Activated naive CD8-positive, alpha-beta T cell (primary cell): ENCODE data around the gene C19orf47.

Experiments
- H3K27ac Mint-ChIP-seq: one replicate; pipeline ENCODE4 v1.8.0; 2021; ENCODE audit warnings: mixed read lengths
- H3K27me3 Mint-ChIP-seq: one replicate; pipeline ENCODE4 v1.8.0; 2021; ENCODE audit warnings: mixed read lengths
- H3K36me3 Mint-ChIP-seq: one replicate; pipeline ENCODE4 v1.8.0; 2021; ENCODE audit warnings: mixed read lengths
- H3K4me1 Mint-ChIP-seq: one replicate; pipeline ENCODE4 v1.8.0; 2021; ENCODE audit warnings: low read depth, mixed read lengths
- H3K4me3 Mint-ChIP-seq: one replicate; pipeline ENCODE4 v1.8.0; 2021; ENCODE audit warnings: mild to moderate bottlenecking, mixed read lengths
- H3K9me3 Mint-ChIP-seq: one replicate; pipeline ENCODE4 v1.8.0; 2021; ENCODE audit warnings: low read depth, mixed read lengths

C19orf47 gene

GRCh38 chr19:40321566-40322270, 26.5 kb downstream of the C19orf47 start:
- H3K27me3 Mint-ChIP-seq = no peaks in the 10 kb centered on the region
- H3K36me3 Mint-ChIP-seq = peaks cover 3% of the 10 kb centered on the region
- H3K27ac Mint-ChIP-seq = no peak overlapping the region
- no peaks in the 10 kb centered on the region for H3K9me3 Mint-ChIP-seq
- H3K4me1 Mint-ChIP-seq = no peaks in the 10 kb centered on the region
- H3K4me3 Mint-ChIP-seq = no peak overlapping the region

DNA sequence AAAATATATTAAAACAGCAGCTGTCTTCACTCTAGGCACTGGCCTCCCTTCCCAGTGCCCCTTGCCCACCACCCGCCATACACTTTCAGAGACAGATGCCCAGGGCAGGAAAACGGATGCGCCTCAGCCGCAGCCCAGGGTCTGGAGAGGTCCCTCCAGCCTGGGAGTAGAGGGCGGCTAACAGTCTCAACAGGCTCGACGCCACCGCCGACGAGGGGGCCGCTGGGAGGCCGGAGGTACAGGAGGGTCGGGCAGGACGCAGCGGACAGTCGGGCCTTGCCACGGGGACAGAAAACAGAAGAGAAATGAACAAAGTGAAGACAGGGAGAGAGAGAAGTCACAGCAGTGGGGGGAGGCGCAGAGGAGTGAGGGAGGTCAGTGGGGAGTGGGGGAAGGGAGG, 27.1 kb downstream of the C19orf47 start:
- no peak overlapping the region for H3K27ac Mint-ChIP-seq

DNA sequence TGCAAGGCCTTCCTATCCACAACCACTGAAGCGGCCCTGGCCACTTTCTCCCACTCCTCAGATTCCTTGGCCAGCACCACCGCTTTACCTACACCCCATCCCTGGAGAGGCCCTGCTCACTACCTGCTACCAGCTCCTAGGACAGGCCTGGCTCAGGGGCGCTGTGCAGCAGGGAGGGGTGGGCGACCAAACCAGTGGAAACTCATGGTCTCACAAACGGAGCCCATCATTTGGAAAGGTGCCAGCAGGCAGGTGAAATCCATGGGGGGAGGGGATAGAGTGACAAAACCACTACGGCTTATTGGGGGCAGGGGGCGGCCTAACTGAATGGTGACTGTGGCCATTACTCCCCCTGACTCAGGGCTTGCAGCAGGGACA, 27.6 kb downstream of the C19orf47 start:
- Mint-ChIP-seq H3K36me3 (peaks cover 3% of the 10 kb centered on the region), H3K27ac (no peak overlapping the region), H3K27me3 (no peaks in the 10 kb centered on the region)

More for the DNA sequence above, 27.1 kb downstream of the C19orf47 start:
- Mint-ChIP-seq H3K27me3 (no peaks in the 10 kb centered on the region), H3K36me3 (peaks cover 3% of the 10 kb centered on the region), H3K4me3 (no peak overlapping the region), H3K4me1 (no peaks in the 10 kb centered on the region), H3K9me3 (no peaks in the 10 kb centered on the region)

DNA sequence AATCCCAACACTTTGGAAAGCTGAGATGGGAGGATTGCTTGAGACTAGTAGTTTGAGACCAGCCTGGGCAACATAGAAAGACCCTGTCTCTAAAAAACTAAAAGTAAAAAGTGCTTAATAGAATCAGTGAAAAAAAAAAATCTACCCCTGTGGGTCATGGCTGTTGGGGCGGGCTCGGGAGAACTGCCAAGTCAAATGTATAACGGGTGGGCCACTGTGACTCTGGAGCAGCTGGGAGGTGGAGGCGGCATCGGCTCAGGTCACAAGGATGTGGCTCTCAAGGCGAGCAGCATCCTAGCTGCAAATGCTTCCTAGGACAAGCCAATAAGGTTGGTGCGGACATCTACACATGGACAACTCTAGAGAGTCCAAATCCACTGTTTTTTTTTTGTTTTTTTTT, 30.9 kb downstream of the C19orf47 start:
- Mint-ChIP-seq H3K4me1 (no peaks in the 10 kb centered on the region), H3K27ac (no peak overlapping the region), H3K36me3 (no peaks in the 10 kb centered on the region), H3K27me3 (no peaks in the 10 kb centered on the region), H3K4me3 (no peak overlapping the region), H3K9me3 (no peaks in the 10 kb centered on the region)

More for the DNA sequence above, 27.6 kb downstream of the C19orf47 start:
- H3K4me3 Mint-ChIP-seq = no peak overlapping the region
- no peaks in the 10 kb centered on the region for H3K9me3 Mint-ChIP-seq
- no peaks in the 10 kb centered on the region for H3K4me1 Mint-ChIP-seq

DNA sequence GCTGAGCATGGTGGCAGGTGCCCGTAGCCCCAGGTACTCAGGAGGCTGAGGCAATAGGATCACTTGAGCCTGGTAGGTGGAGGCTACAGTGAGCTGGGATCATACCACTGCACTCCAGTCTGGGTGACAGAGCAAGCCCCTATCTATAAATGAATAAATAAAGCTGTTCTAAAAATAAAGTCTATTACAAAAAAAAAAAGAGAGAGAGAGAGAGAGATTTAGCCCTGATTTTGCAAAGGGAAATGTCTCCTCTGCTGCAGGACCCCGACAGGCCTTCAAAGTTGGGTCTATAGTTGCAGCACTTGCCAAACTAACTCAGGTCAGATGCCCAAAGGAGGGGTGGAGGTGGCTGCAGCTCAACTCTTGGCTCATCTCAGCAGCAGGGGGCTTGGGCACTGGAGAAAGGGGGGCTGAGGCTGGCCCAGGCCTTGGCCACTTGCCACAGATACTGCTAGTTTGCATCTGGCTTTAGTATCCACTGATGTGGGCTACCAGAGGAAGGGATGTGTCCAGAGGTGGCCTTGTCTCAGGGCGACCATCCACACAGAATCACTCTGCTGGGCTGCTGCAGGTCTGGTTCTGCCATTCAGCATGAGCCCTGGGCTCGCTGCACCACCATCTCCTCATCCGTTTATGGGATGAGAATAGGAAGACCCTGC, 32.3 kb downstream of the C19orf47 start:
- Mint-ChIP-seq H3K36me3 (no peaks in the 10 kb centered on the region), H3K27me3 (no peaks in the 10 kb centered on the region), H3K4me3 (no peak overlapping the region), H3K4me1 (no peaks in the 10 kb centered on the region), H3K27ac (no peak overlapping the region), H3K9me3 (no peaks in the 10 kb centered on the region)

GRCh38 chr19:40314656-40315055, 33.5 kb downstream of the C19orf47 start:
- Mint-ChIP-seq H3K27me3 (no peaks in the 10 kb centered on the region), H3K36me3 (no peaks in the 10 kb centered on the region), H3K27ac (no peak overlapping the region), H3K4me3 (no peak overlapping the region), H3K4me1 (no peaks in the 10 kb centered on the region), H3K9me3 (no peaks in the 10 kb centered on the region)

- no peaks in the 10 kb centered on the region for H3K27me3 Mint-ChIP-seq
- no peak overlapping the region for H3K27ac Mint-ChIP-seq
- H3K36me3 Mint-ChIP-seq = no peaks in the 10 kb centered on the region
- H3K9me3 Mint-ChIP-seq = no peaks in the 10 kb centered on the region
- H3K4me3 Mint-ChIP-seq = no peak overlapping the region
- no peaks in the 10 kb centered on the region for H3K4me1 Mint-ChIP-seq
Measured at GRCh38 chr19:40313229-40313983, 34.8 kb downstream of the C19orf47 start.

DNA sequence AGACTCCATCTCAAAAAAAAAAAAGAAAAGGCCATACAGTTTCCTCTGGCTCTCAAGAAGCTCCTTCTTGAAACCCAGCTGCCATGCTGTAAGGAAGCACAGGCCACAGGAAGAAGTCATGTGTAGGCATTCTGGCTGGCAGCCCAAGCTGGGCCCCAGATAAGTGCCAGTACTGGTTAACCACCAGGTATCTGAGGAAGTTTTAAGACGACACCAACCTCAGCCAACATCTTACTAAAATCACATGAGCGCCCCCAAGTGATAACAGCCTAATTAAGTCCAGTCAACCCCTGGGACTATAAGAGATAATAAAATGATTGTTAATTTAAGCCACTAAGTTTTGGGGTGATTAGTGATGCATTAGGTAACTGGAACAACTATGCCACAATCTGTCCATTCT, 35.7 kb downstream of the C19orf47 start:
- Mint-ChIP-seq H3K4me3 (no peak overlapping the region), H3K4me1 (no peaks in the 10 kb centered on the region), H3K9me3 (no peaks in the 10 kb centered on the region), H3K36me3 (no peaks in the 10 kb centered on the region), H3K27me3 (no peaks in the 10 kb centered on the region), H3K27ac (no peak overlapping the region)

DNA sequence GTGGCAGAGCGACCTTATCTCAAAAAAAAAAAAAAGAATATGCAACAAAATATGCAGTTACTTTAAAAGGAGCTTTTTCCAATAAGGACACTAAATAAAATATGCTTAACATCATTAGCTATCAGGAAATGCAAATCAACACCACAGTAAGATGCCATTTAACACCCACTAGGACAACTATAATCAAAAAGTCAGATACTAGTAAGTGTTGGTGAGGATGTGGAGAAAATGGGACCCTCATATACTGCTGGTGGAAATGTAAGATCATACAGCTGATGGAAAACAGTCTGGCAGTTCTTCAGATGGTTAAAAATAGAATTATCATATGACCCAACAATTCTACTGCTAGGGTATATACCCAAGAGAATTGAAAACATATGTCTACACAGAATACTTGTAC, 38.5 kb downstream of the C19orf47 start:
- no peaks in the 10 kb centered on the region for H3K27me3 Mint-ChIP-seq

DNA sequence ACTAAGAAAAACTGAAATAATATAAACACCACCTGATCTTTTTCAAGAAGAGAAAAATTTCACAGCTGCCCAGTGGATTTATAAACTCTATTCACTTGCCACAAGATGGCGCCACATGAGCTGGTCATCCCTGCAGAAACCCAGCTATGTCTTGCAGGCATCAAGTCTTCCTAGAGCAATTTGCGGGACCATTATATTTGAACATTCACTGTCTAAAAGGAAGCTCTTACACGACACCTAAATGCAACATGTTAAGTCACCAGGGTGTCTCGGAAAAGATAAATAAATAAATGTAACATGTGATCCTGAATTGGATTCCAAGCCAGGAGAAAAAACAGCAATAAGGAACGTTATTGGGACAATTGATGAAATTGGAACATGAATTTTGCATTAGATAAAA, 42.8 kb downstream of the C19orf47 start:
- Mint-ChIP-seq H3K9me3 (no peaks in the 10 kb centered on the region), H3K27me3 (no peaks in the 10 kb centered on the region), H3K27ac (no peak overlapping the region), H3K4me1 (peaks cover 2% of the 10 kb centered on the region), H3K4me3 (no peak overlapping the region), H3K36me3 (no peaks in the 10 kb centered on the region)

More for the DNA sequence above, 38.5 kb downstream of the C19orf47 start:
- Mint-ChIP-seq H3K4me3 (no peak overlapping the region), H3K9me3 (no peaks in the 10 kb centered on the region), H3K4me1 (peaks cover 2% of the 10 kb centered on the region), H3K27ac (no peak overlapping the region), H3K36me3 (no peaks in the 10 kb centered on the region)

- H3K27ac Mint-ChIP-seq = no peak overlapping the region
- no peaks in the 10 kb centered on the region for H3K36me3 Mint-ChIP-seq
- no peaks in the 10 kb centered on the region for H3K9me3 Mint-ChIP-seq
- no peak overlapping the region for H3K4me3 Mint-ChIP-seq
- no peaks in the 10 kb centered on the region for H3K27me3 Mint-ChIP-seq
- peaks cover 2% of the 10 kb centered on the region for H3K4me1 Mint-ChIP-seq
Measured at GRCh38 chr19:40304306-40304705, 43.9 kb downstream of the C19orf47 start.

GRCh38 chr19:40303765-40304164, 44.4 kb downstream of the C19orf47 start:
- no peak overlapping the region for H3K4me3 Mint-ChIP-seq

DNA sequence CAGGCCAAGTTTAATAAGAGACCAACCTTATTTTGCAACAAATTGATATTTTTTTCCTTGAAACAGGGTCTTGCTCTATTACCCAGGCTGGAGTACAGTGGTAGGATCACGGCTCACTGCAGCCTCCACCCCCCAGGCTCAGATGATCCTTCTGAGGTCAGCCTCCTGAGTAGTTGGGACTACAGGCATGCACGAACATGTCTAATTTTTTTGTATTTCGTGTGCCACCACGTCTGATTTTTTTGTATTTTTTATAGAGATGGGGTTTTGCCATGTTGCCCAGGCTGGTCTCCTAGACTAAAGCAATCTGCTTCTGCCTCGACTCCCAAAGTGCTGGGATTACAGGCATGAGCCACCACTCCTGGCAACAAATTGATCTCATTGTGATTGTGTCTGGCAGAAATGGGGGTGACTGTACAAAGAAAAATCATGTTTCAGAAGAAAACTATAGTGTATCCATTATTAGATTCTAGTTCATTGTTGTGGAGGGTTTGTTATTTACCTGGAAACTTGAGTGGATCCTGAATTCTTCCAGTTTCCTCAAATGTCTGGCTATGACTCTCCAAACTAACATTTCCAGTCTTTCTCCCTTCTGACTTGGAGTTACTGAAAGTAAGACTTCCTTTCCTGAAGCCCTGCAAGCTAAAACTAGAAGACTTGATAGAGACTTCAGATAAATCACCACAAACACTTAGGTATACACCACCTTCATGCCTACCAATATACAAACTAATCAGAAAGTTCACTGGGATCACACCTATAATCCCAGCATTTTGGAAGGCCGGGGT, 45.8 kb downstream of the C19orf47 start:
- Mint-ChIP-seq H3K9me3 (no peaks in the 10 kb centered on the region), H3K36me3 (no peaks in the 10 kb centered on the region), H3K4me3 (no peak overlapping the region), H3K27ac (no peak overlapping the region), H3K4me1 (peaks cover 2% of the 10 kb centered on the region), H3K27me3 (no peaks in the 10 kb centered on the region)

More at GRCh38 chr19:40303765-40304164, 44.4 kb downstream of the C19orf47 start:
- Mint-ChIP-seq H3K36me3 (no peaks in the 10 kb centered on the region), H3K4me1 (peaks cover 2% of the 10 kb centered on the region), H3K9me3 (no peaks in the 10 kb centered on the region), H3K27me3 (no peaks in the 10 kb centered on the region), H3K27ac (no peak overlapping the region)

DNA sequence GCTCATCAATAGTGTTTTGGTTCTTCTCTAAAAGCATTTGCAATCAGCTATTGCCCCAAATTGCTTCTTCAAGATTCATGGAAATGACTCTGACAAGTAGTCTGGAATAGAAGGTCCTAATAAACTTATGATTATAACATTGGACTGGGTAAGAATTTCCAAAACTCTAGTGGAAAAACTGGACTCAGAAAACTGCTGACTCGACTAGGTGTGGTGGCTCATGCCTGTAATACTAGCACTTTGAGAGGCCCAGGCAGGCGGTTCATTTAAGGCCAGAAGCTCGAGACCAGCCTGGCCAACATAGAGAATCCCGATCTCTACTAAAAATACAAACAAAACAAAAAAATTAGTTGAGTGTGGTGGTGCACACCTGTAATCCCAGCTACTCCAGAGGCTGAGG, 47.5 kb downstream of the C19orf47 start:
- H3K4me1 Mint-ChIP-seq = peaks cover 2% of the 10 kb centered on the region
- no peak overlapping the region for H3K4me3 Mint-ChIP-seq
- no peaks in the 10 kb centered on the region for H3K36me3 Mint-ChIP-seq
- H3K9me3 Mint-ChIP-seq = no peaks in the 10 kb centered on the region
- no peaks in the 10 kb centered on the region for H3K27me3 Mint-ChIP-seq
- no peak overlapping the region for H3K27ac Mint-ChIP-seq

- no peak overlapping the region for H3K27ac Mint-ChIP-seq
Measured at GRCh38 chr19:40298026-40298425, 50.2 kb downstream of the C19orf47 start.

More at GRCh38 chr19:40298026-40298425, 50.2 kb downstream of the C19orf47 start:
- no peak overlapping the region for H3K4me3 Mint-ChIP-seq
- H3K9me3 Mint-ChIP-seq = no peaks in the 10 kb centered on the region
- H3K27me3 Mint-ChIP-seq = no peaks in the 10 kb centered on the region
- no peaks in the 10 kb centered on the region for H3K36me3 Mint-ChIP-seq
- H3K4me1 Mint-ChIP-seq = no peaks in the 10 kb centered on the region
